GM18526 (cell line): ENCODE results near the gene RFX6.

Source experiments
- POLR2A ChIP-seq: IDR thresholded peaks from 3 replicates; pipeline ENCODE4 v1.6.1; 2011; ENCODE audit not compliant: insufficient read length; ENCODE audit errors: extremely low read depth

RFX6 gene, protein sequence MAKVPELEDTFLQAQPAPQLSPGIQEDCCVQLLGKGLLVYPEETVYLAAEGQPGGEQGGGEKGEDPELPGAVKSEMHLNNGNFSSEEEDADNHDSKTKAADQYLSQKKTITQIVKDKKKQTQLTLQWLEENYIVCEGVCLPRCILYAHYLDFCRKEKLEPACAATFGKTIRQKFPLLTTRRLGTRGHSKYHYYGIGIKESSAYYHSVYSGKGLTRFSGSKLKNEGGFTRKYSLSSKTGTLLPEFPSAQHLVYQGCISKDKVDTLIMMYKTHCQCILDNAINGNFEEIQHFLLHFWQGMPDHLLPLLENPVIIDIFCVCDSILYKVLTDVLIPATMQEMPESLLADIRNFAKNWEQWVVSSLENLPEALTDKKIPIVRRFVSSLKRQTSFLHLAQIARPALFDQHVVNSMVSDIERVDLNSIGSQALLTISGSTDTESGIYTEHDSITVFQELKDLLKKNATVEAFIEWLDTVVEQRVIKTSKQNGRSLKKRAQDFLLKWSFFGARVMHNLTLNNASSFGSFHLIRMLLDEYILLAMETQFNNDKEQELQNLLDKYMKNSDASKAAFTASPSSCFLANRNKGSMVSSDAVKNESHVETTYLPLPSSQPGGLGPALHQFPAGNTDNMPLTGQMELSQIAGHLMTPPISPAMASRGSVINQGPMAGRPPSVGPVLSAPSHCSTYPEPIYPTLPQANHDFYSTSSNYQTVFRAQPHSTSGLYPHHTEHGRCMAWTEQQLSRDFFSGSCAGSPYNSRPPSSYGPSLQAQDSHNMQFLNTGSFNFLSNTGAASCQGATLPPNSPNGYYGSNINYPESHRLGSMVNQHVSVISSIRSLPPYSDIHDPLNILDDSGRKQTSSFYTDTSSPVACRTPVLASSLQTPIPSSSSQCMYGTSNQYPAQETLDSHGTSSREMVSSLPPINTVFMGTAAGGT

DNA sequence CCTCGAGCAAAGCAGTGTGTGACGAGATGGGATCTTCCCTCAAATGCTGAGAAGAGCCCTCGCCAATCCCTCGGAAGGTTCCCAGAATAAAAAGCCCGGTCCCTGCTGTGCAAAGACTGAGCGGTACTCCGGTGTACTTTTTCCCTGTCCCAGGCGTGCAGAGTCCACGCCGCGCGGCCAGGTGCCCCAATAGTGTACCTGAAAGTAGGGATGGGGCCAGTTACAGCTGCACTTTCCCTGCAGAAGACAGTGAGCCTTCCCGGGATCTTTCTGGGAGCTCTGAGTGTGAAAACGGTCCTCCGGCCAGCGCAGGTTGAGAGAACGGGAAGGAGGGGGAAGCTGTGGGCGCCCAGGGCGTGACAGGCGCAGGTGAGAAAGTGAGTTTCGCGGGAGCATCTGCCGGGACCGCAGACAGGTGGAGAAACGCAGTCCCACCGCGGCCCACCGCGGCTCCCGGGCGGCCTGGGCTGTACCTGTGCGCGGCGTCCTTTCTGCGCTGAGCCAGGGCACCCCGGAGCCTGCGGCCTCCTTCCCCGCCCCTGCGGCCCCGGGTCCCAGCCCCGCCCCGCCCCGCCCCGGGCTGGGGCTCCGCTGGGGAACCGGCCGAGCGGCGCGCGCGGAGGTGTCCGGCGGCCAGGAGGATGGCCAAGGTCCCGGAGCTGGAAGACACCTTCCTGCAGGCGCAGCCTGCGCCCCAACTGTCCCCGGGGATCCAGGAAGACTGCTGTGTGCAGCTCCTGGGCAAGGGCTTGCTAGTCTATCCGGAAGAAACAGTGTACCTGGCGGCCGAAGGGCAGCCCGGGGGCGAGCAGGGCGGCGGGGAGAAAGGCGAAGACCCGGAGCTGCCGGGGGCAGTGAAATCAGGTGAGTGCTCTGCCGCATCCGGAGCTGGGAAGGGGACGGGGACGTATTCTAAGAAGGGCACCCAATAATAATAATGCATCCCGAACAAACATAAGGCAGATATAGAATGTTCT, at the start of gene RFX6:
Gene RFX6 (plus strand): TSS at position 608 of the 977 bp plus-strand sequence. CDS start 34 bp downstream, at position 642.
- TF ChIP-seq POLR2A, result no peak

DNA sequence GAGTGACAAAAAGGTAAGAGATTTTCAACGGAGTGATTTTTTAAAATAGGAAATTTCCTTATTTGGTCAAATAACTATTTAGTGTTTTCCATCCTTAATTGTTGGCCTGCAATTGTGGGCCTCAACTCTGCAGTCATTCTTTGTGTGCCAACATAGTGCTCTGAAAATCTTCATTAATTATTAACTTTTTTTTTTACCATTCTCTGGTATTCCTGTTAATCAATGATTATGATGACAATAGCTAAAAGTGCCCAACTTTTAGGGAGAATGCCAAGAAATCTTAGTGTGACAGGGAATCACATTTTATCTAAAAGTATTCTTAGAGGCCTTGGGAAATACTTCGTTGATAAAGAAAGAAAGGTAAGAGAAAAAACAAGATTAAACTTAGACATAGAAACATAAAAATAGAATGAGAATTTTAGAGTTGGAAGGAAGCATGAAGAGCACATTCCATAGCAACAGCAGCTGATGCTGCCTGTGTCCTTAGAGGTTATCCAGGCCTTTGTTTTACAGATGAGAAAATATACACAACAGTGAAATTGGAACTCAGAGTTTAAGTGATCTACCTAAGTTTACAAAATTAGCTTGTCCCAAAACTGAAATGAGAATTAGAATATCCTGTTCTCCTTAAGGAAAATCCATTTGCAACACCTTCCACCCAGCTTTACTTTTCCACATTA, 49.3 kb upstream of the RFX6 start:
- TF ChIP-seq POLR2A, result no peak

DNA sequence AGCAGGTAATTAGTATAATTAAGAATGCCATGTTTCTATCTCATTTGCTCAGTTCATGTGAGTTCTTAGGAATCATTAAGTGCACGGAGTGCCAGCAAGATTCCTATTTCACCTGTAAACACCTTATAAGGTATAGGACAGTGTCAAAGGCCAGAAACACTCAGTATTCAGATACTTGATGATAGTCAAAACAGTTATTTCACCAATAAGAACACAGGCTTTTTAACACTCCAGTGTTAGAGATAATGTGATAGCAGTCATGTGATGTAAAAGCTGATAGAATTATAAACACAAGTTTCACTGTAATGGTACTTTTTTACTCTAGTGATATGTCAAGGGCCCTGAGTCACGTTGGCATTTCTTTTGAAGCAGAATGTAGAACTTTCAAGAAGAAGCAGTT, 48.1 kb upstream of the RFX6 start, which contains the start of gene GPRC6A:
Gene GPRC6A (minus strand): TSS at position 101 of the 400 bp plus-strand sequence. CDS start 70 bp downstream, at position 31.
- TF ChIP-seq POLR2A, result no peak

DNA sequence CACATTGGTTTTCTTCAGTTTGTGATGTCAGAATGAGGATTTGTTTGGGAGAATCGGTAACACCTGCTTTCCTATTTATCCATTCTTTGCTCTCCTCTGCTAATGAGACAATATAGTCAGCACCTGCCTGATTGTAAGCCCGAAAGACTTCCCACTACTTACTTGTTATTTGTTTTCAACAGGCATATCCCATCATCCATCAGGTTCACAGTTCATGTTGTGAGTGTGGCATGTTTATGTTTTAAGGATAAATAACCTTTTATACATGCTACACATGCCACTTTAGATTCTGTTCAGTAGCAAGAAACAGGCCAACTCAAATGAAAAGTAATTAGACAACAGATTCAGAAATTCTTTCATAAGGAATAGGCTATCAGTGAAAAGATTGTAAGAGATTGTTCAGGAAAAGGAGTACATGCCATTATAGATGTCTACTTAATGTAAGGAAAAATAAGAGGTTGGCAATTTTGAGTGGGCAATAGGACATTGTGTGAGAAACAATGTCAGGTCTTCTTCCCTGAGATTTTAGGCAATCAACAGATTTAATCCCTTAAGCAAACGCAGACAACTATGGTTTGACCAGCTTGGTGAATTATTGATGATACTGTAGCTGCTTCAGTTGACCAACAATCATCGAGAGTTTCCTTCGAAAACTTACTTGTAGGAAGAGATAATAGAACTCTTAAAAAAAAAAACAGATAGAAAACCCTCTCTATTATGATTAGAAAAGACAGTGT, 40.3 kb upstream of the RFX6 start:
- TF ChIP-seq POLR2A, result no peak

DNA sequence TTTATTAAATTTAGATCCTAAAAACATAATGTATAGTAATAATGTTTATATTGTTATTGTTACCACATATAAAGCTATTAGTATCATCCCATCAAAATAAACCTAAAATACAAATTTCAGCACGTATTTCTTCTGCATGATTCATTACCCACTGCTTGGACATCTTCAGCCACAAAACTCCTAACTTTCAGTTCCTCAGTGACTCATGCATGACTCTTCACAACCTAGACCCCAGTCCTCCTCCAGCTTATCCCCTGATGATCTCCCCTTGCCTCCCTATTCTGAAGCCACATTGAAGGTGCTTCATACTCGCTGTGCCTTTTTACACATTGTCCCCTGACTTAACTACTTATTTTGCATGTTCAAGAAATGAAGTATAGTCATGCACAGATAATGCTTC, 37.0 kb upstream of the RFX6 start:
- TF ChIP-seq POLR2A, result no peak

DNA sequence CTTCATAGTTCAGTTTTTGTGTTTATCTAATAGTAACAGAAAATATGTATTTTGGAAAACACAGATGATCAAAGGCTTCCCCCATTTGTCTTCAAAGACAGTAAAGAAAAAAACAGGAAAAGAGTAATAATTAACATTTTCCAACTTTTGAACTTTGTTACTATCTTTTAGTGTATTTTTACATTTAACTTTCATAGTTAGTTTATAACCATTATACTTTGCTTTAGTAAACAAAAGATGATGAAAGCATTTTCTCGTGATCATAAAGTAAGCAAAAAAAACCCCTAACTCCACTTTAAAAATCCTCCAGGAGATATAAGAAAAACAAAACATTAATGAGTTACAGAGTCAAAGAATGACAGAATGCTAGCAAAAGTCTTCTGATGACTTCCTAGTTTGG, 34.6 kb upstream of the RFX6 start:
- TF ChIP-seq POLR2A, result no peak

DNA sequence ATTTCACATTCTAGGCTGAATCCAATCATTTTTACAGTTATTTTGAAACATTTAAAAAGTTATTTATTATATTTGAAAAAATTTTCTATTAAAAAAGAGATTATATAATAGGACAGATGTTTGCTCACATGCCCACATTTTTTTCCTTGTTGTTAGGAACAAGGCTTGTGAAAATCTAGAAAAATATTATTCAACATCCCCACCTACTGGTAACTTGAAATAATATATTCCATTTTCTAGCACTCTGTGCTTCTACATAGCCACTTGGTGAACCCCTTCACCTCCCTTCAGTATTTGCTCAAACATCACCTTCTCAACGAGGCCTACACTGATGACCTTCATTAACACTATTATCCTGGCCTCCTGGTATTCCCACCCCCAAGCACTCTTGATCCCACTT, 29.8 kb upstream of the RFX6 start:
- no peak for TF ChIP-seq POLR2A

DNA sequence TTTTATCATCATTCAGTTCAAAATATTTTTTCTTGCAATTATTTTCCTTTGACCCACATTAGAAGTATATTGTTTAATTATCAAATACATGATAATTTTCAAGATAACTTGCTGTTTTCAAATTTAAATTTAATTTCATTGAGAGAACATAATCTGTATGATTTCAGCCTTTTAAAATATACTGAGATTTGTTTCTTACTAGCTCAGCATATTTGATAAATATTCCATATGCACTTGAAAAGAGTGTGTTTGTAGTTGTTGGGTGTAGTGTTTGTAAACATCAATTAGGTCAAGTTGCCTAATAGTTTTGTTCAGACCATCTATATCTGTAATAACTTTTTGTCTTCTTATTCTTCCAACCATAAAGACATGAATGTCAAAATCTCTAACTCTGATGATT, 19.0 kb upstream of the RFX6 start:
- no peak for TF ChIP-seq POLR2A

DNA sequence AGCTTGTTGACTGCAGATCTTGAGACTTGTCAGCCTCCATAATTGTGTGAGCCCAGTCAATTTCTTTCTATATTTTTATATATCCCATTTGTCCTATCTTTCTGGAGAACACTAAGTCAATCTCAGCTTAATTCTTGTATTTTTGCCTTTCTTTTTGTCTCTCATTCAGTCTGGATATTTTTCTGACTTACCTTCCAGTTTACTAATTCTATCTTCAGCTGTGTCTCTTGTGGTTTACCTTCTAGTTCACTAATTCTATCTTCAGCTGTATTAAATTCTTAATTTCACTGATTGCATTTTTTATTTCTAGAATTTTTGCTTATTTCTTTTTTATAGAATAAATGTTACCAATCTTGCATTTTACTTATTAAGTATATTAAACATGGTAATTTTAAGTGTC, 17.8 kb upstream of the RFX6 start:
- TF ChIP-seq POLR2A, result no peak

DNA sequence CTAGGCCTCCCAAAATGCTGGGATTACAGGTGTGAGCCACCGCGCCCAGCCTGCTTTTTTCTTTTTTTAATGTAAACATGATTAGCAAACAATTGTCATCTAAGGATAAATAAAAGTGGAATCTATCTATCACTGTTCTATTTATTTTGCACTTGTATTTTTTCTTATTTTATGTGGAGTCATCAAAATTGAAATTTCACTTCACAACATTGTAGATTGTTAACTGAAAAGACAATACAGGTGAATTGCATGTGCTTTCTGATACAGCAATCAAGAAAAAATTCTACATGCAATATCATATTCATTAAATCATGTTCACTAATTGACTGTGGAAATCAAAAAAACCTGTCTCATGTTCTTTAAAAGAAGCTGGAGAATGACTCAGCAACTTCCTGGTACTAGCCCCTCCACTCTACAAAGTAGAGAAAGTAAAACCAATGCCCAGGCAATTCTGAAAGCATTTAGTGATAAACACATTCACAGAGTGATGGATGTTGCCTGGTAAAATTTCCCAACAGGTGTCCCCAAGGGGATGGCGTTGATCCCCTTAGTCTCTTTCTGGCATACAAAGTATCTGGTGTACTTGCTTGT, 10.7 kb upstream of the RFX6 start:
- no peak for TF ChIP-seq POLR2A

DNA sequence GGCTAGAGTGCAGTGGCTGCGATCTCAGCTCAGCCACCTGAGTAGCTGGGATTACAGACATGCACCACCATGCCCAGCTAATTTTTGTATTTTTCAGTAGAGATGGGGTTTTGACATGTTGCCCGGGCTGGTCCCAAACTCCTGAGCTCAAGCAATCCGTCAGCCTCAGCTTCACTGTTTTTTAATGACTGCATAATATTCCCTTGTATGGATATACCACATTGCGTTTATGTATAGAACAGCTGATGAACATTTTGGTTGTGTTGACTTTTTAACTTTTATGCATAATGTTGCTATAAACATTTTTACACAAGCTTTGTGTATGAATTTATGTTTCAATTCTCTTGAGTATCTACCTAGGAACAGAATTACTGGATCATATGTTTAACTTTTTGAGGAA, 4.3 kb upstream of the RFX6 start:
- TF ChIP-seq POLR2A, result no peak

DNA sequence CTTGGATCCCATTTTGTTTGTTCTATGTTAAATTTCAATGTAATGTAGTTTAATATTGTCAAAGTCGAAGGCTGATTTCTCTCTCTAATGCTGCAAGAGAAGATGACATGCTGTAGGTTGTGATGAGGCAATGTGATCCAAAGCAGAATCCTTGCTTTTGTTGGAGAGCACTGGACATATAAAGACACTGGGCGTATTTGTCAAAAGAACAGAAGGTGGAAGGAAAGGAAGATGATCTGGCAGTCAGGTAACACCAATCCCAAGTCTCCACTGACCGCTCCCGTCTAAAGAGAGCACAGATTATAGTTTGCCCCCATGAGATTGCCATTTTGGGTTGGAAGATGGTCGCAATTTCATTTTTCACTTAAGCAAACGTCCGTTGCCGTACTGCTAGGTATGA, 935 bp upstream of the RFX6 start:
- TF ChIP-seq POLR2A, result no peak

DNA sequence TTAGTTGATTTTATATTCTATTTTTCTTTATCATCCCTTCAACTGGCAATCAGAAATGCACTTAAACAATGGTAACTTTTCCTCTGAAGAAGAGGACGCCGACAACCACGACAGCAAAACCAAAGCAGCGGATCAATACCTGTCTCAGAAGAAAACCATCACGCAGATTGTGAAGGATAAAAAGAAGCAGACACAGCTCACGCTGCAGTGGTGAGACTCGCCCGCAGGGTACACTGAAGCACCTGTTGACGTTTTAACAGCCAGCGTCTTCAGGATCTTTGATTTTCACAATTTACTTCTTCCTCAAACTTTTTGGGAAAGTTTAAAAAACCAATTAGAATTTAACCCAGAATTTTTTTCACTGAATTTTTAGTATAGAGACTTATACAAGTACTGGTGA, 701 bp downstream of the RFX6 start:
- TF ChIP-seq POLR2A, result no peak
